Neural progenitor cell (in vitro differentiated cells): ENCODE measurements around the gene LMF1. TPM values are rescaled to one million over a fixed set of nuclear protein-coding genes. Genes with fewer than 3 reads are reported as not detected.

Experiments used
- DNase-seq: peaks from one replicate; pipeline ENCODE4 v3.0.0-alpha.2; 2016; ENCODE audit warnings: low spot score
- H2AFZ ChIP-seq: fragments of 200-600 bp; sonication (generic); replicated peaks from 2 replicates; pipeline ENCODE4 v1.6.1; 2016; ENCODE audit warnings: antibody characterized with exemption
- H3F3A ChIP-seq: fragments of 200-600 bp; sonication (generic); 2 replicates; pipeline ENCODE4 v1.6.1; 2016; ENCODE audit warnings: antibody characterized with exemption, low read depth
- H3K27ac ChIP-seq: fragments of 200-600 bp; sonication (generic); 2 replicates; pipeline ENCODE4 v1.5.1; 2016; ENCODE audit warnings: mild to moderate bottlenecking
- H3K27me3 ChIP-seq: fragments of 200-600 bp; sonication (generic); 2 replicates; pipeline ENCODE4 v1.6.1; 2016; ENCODE audit warnings: mild to moderate bottlenecking, moderate library complexity
- H3K36me3 ChIP-seq: fragments of 200-600 bp; sonication (generic); 2 replicates; pipeline ENCODE4 v1.5.1; 2016
- H3K4me1 ChIP-seq: fragments of 200-600 bp; sonication (generic); 2 replicates; pipeline ENCODE4 v1.6.1; 2016; ENCODE audit warnings: mixed run types
- H3K4me2 ChIP-seq: fragments of 200-600 bp; sonication (generic); 2 replicates; pipeline ENCODE4 v1.6.1; 2016
- H3K4me3 ChIP-seq: fragments of 200-600 bp; sonication (generic); 2 replicates; pipeline ENCODE4 v1.5.1; 2016
- H3K79me2 ChIP-seq: fragments of 200-600 bp; sonication (generic); 2 replicates; pipeline ENCODE4 v1.6.1; 2016; ENCODE audit warnings: low read depth
- H3K9ac ChIP-seq: fragments of 200-600 bp; sonication (generic); 2 replicates; pipeline ENCODE4 v1.6.1; 2016
- H3K9me3 ChIP-seq: fragments of 200-600 bp; sonication (generic); 2 replicates; pipeline ENCODE4 v1.5.1; 2016; ENCODE audit warnings: low read depth
- H4K20me1 ChIP-seq: fragments of 200-600 bp; sonication (generic); 2 replicates; pipeline ENCODE4 v1.6.1; 2016; ENCODE audit warnings: low read depth
- H3K27ac Mint-ChIP-seq: 3 replicates; pipeline ENCODE4 v1.8.0; 2021; ENCODE audit warnings: mixed read lengths
- H3K27me3 Mint-ChIP-seq: 2 replicates; pipeline ENCODE4 v1.8.0; 2022; ENCODE audit warnings: low read depth, mild to moderate bottlenecking, inconsistent platforms, moderate library complexity, mixed read lengths; ENCODE audit not compliant: insufficient read depth
- H3K36me3 Mint-ChIP-seq: 3 replicates; pipeline ENCODE4 v1.8.0; 2021; ENCODE audit warnings: mixed read lengths
- H3K4me1 Mint-ChIP-seq: 3 replicates; pipeline ENCODE4 v1.8.0; 2021; ENCODE audit warnings: mixed read lengths
- H3K4me3 Mint-ChIP-seq: 3 replicates; pipeline ENCODE4 v1.8.0; 2021; ENCODE audit warnings: mild to moderate bottlenecking, moderate library complexity, mixed read lengths
- H3K9me3 Mint-ChIP-seq: 3 replicates; pipeline ENCODE4 v1.8.0; 2020; ENCODE audit warnings: mixed read lengths
- CTCF ChIP-seq: fragments of 200-600 bp; sonication (generic); IDR thresholded peaks from 2 replicates; pipeline ENCODE4 v1.5.1; 2017; ENCODE audit warnings: antibody characterized with exemption, mild to moderate bottlenecking
- EZH2 ChIP-seq: fragments of 200-600 bp; sonication (generic); IDR thresholded peaks from 2 replicates; pipeline ENCODE4 v1.6.1; 2017; ENCODE audit warnings: antibody characterized with exemption, mild to moderate bottlenecking, moderate library complexity
- EZH2phosphoT487 ChIP-seq: fragments of 200-600 bp; sonication (generic); IDR thresholded peaks from 2 replicates; pipeline ENCODE4 v1.6.1; 2017; ENCODE audit warnings: antibody characterized with exemption
- total RNA-seq: library from RNA; depleted of rRNA; stranded (reverse); fragments of >200 nt; gene quantifications from 2 replicates; pipeline ENCODE4 v1.2.3, GENCODE V29; 2015; ENCODE audit warnings: low replicate concordance

Gene LMF1
- total RNA-seq, 1 donor from 2014 or later: 3.4 TPM

- Mint-ChIP-seq H3K36me3 (peaks cover 32% of the 10 kb centered on the region), H3K27ac (no peak overlapping the region), H3K4me3 (no peak overlapping the region), H3K27me3 (peaks cover 4% of the 10 kb centered on the region), H3K4me1 (peaks cover 54% of the 10 kb centered on the region), H3K9me3 (peaks cover 27% of the 10 kb centered on the region)
- Histone ChIP-seq H4K20me1 (peaks cover 11% of the 10 kb centered on the region), H3K27me3 (no peaks in the 10 kb centered on the region), H3K4me1 (peaks cover 6% of the 10 kb centered on the region), H2AFZ (no peak overlapping the region), H3K4me3 (no peak overlapping the region), H3K9ac (no peak overlapping the region), H3K27ac (no peak overlapping the region), H3F3A (peaks cover 8% of the 10 kb centered on the region), H3K36me3 (no peaks in the 10 kb centered on the region), H3K9me3 (no peaks in the 10 kb centered on the region), H3K4me2 (no peak overlapping the region), H3K79me2 (no peaks in the 10 kb centered on the region)
- TF ChIP-seq CTCF: no peak
- no peak for TF ChIP-seq EZH2phosphoT487
- no peak for TF ChIP-seq EZH2
- DNase-seq: no peak
Measured at GRCh38 chr16:963913-964312, 6.9 kb downstream of the LMF1 start.

GRCh38 chr16:962901-963814 is 7.6 kb downstream of the LMF1 start:
- H3F3A ChIP-seq: no peaks in the 10 kb centered on the region
- Mint-ChIP-seq H3K9me3 (peaks cover 29% of the 10 kb centered on the region), H3K4me1 (peaks cover 47% of the 10 kb centered on the region), H3K36me3 (peaks cover 32% of the 10 kb centered on the region), H3K27ac (no peak overlapping the region), H3K4me3 (no peak overlapping the region), H3K27me3 (peaks cover 4% of the 10 kb centered on the region)
- no peak overlapping the region for H3K4me3 ChIP-seq
- H3K27me3 ChIP-seq: no peaks in the 10 kb centered on the region
- H3K9ac ChIP-seq: no peak overlapping the region
- H3K36me3 ChIP-seq: no peaks in the 10 kb centered on the region
- H2AFZ ChIP-seq: no peak overlapping the region
- H3K9me3 ChIP-seq: no peaks in the 10 kb centered on the region
- no peak overlapping the region for H3K27ac ChIP-seq
- DNase-seq: no peak
- peaks cover 3% of the 10 kb centered on the region for H4K20me1 ChIP-seq
- H3K79me2 ChIP-seq: no peaks in the 10 kb centered on the region
- H3K4me2 ChIP-seq: no peak overlapping the region
- TF ChIP-seq EZH2: no peak
- TF ChIP-seq CTCF: no peak
- no peak for TF ChIP-seq EZH2phosphoT487
- H3K4me1 ChIP-seq: no peaks in the 10 kb centered on the region

GRCh38 chr16:962366-962765 is 8.4 kb downstream of the LMF1 start:
- no peak overlapping the region for H3K9ac ChIP-seq
- DNase-seq: no peak
- no peak overlapping the region for H3K4me3 ChIP-seq
- no peaks in the 10 kb centered on the region for H3K4me1 ChIP-seq
- Mint-ChIP-seq H3K36me3 (peaks cover 34% of the 10 kb centered on the region), H3K9me3 (peaks cover 34% of the 10 kb centered on the region), H3K27me3 (peaks cover 4% of the 10 kb centered on the region), H3K27ac (no peak overlapping the region), H3K4me3 (no peak overlapping the region), H3K4me1 (peaks cover 39% of the 10 kb centered on the region)
- TF ChIP-seq EZH2 (no peak), EZH2phosphoT487 (no peak), CTCF (no peak)
- no peaks in the 10 kb centered on the region for H4K20me1 ChIP-seq
- H2AFZ ChIP-seq: no peak overlapping the region
- no peak overlapping the region for H3K27ac ChIP-seq
- H3K27me3 ChIP-seq: no peaks in the 10 kb centered on the region
- H3F3A ChIP-seq: no peaks in the 10 kb centered on the region
- no peaks in the 10 kb centered on the region for H3K79me2 ChIP-seq
- H3K4me2 ChIP-seq: no peak overlapping the region
- H3K36me3 ChIP-seq: no peaks in the 10 kb centered on the region
- H3K9me3 ChIP-seq: no peaks in the 10 kb centered on the region
